Activated naive CD4-positive, alpha-beta T cell treated with anti-CD3 and anti-CD28 coated beads, Interleukin-2, amount 50 U/mL, for 16 hours (primary cell): ENCODE results near the gene ROR2.
"Not testable (repeated sequence)": the region's sequence is repeated elsewhere in the genome, so short reads cannot be mapped to it uniquely, and the experiment has no call there.

Source experiments
- DNase-seq: peaks from one replicate; pipeline ENCODE4 v3.0.0-alpha.2; 2020

Gene ROR2

GRCh38 chr9:91814201-91814600, 135.8 kb downstream of the ROR2 start:
- no peak for DNase-seq

- no peak for DNase-seq
Measured at GRCh38 chr9:91813176-91813795, 136.7 kb downstream of the ROR2 start.

DNA sequence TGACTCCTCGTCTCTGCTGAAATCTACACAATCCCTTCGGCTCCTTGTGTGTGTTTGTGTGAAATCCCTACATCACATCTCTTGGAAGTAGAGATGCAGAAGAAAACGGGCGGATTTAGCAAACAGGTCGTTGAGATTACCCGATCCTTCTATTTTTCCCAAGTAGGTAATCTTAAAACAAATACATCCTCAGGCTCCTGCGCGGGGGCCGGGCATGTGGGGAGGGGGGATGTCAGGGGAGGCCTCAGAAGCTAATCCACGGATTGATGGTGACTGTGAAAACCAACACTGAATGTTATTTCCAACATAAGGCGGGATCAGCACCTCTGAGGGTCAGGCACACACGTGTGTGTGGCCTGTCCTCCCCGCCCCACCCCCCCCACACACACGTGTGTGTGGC, 137.8 kb downstream of the ROR2 start:
- no peak for DNase-seq

GRCh38 chr9:91811024-91811909, 138.8 kb downstream of the ROR2 start:
- no peak for DNase-seq

- DNase-seq, result no peak
Measured at GRCh38 chr9:91810286-91810905, 139.6 kb downstream of the ROR2 start.

- DNase-seq, result no peak
Measured at GRCh38 chr9:91809581-91810285, 140.3 kb downstream of the ROR2 start.

DNA sequence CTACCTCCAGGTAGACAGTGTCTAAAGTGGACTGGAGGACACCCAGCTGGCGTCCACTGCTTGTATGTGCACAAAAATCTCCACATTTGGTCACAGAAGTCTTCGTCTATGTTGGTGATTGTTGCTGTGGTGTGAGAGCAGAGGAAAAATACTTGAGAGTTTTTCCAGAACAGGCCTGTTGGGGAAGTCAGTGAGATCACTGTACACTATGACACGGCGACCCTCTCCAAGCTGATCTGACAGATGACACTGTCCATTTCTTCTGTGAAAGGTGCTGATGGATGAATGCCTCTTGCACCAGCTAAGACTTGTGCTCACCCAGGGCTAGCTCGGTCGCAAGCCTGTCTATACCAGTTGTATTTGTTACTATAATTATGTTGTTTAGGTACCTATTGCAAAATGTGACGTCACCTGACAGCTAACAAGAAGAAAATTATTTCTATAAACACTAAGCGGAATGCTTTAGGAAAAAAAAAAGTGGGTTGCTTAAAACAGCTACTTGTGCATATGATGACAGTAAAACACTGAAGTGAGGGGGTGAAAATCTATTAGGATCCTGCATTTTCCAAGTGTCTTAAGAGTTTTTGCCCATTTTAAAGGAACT, 142.3 kb downstream of the ROR2 start:
- DNase-seq, result no peak

DNA sequence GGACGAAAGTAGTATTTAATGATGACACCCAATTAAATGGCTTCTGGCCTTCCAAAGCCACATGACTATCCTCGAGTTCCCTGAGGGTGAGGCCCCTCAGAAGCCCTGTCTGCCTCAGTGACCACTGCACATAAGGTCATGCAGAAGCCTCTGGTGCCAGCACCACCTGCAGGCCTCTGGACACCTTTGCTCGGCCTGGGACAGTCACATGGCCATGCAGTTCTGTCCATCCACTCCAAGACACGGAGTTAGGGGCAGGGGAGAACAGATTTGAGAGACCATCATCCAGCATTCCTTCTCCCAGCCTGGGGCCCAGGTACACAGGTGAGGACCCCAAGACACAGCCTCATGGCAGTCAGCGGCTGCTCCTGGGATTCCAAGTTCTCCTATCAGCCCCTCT, 145.0 kb downstream of the ROR2 start:
- DNase-seq, result no peak

DNA sequence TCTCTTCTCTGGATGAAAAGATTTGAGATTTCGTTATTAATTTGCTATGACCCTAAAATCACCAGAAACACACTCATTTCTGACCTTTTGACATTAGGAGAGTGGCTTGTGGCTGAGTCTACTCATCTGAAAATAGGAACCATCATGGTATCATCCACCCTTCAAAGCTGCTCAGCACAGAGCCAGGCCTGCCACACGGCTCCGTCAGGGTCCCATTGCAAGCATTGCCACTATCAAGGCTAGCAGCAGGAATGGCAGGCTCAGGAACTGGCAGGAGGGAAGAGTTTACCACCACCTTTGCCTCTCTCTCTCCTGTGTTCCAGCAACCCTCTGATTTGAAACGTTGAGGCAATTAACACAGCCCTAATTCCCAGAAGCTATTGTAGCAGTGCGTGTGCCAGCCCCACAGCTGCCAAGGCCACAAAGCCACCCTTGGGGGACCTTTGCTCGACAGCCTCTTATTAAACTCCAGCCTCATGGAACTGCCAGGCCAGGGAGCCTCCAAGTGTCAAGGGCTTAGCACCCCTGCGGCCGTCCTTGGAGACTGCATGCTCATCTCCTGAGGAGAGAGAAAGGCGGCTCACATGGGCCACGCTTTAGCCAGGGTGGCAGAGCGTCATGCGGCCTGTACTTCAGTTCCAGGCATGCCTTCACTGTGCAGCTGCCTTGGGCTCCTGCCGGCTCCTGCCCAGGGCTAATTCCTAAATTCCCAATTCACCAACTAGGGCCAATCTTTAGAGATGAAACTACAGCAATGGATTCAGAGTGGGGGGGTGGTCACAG, 145.9 kb downstream of the ROR2 start:
- DNase-seq, result no peak

- DNase-seq, result no peak
Measured at GRCh38 chr9:91803151-91803940, 146.7 kb downstream of the ROR2 start.

DNA sequence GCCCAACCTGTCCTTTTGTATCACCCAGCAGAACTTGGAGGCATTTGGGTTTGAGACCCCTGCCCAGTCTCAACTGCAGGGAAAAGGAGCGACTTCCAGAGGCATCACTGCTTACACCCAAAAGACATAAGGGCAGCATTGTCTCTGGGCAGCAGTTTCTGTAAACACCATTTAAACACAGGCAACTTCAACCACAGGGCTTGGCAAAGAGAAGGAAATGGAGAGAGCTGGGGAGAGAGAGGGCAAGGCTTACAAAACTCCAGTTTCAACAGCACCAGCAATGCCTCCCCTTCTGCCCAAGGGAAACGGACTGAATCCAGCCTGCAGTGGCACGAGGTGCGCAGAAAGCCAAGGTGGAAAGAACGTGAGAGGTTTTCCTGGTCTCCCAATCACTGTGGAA, 147.6 kb downstream of the ROR2 start:
- no peak for DNase-seq

DNA sequence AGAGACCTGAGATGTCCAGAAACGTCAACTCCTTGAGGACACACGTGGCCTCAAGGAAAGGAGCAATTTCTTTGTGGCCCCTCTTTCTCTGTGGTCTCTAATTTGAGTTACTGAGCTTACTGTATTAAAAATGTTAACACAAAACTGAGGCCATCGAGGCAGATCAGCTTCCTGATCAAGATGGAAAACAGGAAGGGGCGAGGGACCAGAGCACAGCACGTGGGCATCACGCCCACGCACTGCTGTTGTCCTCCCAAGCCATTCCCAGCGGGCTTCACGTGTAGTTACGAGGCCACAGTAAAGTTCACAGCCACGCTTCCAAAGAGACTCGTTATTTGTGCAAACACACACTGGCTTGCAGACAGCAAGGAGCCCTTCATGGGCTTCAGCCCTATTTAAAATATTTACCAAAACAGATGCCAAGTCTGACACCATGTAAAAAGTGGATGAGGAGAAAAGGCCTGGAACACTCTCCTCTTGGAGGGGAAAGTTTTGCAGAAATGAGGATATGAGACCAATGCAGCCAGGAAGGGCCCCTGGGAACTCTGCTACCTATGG, 149.5 kb downstream of the ROR2 start:
- DNase-seq, result no peak

GRCh38 chr9:91799113-91799744, 150.8 kb downstream of the ROR2 start:
- DNase-seq, result no peak

DNA sequence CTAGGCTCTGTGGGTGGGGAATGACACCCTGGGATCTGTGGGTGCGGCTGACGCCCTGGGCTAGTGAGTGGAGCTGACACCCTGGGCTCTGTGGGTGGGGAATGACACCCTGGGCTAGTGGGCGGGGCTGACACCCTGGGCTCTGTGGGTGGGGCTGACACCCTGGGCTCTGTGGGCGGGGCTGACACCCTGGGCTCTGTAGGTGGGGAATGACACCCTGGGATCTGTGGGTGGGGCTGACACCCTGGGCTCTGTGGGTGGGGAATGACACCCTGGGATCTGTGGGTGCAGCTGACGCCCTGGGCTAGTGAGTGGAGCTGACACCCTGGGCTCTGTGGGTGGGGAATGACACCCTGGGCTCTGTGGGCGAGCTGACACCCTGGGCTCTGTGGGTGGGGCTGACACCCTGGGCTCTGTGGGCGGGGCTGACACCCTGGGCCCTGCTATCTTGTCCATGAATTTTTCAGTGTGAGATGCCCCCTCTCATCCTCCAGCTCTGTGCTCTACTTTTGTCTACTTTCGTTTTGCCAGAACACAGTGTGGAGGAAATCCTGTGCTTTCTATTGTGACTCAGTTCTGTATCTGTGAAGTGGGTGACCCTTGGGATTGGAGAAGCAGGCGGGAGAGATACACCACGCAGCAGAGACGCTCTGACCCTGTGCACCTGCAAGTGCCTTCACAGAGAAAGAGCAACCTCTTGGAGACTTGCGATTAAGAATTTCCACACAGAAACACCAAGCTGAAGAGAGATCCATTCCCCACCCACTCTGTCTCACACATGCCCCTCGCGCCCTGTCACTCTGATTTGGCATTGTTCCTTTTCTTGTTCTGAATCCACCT, 151.5 kb downstream of the ROR2 start:
- not testable (repeated sequence) for DNase-seq

DNA sequence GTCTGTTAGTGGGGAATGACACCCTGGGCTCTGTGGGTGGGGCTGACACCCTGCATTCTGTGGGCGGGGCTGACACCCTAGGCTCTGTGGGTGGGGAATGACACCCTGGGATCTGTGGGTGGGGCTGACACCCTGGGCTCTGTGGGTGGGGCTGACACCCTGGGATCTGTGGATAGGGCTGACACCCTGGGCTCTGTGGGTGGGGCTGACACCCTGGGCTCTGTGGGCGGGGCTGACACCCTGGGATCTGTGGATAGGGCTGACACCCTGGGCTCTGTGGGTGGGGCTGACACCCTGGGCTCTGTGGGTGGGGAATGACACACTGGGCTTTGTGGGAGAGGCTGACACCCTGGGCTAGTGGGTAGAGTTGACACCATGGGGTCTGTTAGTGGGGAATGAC, 152.5 kb downstream of the ROR2 start:
- not testable (repeated sequence) for DNase-seq

DNA sequence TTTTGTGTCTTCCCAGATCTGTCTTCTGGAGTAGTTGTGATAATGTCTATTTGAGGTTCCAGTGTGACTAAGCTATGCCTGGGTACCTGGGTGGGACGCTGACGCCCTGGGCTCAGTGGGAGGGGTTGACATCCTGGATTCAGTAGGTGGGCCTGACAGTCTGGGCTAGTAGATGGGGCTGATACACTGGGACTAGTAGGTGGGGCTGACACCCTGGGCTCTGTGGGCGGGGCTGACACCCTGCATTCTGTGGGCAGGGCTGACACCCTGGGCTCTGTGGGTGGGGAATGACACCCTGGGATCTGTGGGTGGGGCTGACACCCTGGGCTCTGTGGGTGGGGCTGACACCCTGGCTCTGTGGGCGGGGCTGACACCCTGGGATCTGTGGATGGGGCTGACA, 153.5 kb downstream of the ROR2 start:
- DNase-seq, result not testable (repeated sequence)

DNA sequence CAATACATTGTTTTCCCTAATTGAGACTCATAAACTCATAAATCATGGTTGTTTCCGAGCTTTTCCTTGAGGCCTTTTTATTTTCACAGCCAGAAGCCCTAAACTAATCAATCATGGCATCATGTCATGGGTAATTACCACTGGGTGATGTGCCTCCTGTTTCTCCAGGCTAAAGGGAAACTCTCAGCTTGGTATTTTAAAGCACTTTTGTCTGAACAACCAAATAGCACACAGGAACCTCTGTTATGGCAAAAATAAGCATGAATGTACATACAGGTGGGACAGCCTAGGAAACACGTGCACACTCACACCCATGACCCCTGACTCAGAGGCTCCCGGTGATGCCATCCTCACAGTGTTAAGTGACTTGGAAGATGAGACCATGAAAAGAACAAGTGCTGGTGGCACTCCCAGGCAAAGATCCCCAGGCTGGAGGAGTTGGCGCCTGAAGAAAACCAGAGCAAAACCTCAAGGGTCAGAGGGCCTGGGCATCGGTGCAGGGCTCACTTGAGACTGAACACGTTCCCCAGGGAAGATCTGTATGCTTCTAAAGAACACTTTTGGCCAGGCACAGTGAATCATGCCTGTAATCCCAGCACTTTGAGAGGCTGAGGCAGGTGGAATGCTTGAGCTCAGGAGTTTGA, 154.3 kb downstream of the ROR2 start:
- DNase-seq, result no peak

DNA sequence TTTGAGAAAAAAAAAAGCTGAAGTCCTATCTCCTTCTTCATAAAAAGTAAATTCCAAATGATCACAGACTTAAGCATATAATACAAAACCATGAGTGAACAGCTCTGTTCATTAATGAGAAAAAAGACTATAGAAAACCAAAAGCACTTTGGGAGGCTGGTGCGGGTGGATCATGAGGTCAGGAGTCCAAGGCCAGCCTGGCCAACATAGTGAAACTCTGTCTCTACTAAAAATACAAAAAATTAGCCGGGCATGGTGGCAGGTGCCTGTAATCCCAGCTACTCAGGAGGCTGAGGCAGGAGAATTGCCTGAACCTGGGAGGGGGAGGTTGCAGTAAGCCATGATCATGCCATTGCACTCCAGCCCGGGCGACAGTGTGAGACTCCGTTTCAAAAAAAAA, 156.7 kb downstream of the ROR2 start:
- DNase-seq, result not testable (repeated sequence)

DNA sequence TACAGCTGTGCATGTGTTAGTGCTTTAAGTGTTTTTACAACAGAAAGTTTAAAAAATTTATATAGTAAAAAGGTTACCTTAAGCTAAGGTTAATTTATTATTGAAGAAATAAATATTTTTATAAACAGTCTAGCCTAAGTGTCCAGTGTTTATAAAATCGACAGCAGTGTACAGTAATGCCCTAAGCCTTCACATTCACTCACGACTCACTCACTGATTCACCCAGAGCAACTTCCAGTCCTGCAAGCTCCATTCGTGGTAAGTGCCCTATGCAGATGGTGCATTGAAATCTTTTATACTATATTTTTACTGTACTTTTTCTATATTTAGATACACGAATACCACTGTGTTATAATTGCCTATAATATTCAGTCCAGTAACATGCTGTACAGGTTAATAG, 159.1 kb downstream of the ROR2 start:
- DNase-seq, result no peak
